ENCODE data around the gene AMER2.

AMER2 gene

DNA sequence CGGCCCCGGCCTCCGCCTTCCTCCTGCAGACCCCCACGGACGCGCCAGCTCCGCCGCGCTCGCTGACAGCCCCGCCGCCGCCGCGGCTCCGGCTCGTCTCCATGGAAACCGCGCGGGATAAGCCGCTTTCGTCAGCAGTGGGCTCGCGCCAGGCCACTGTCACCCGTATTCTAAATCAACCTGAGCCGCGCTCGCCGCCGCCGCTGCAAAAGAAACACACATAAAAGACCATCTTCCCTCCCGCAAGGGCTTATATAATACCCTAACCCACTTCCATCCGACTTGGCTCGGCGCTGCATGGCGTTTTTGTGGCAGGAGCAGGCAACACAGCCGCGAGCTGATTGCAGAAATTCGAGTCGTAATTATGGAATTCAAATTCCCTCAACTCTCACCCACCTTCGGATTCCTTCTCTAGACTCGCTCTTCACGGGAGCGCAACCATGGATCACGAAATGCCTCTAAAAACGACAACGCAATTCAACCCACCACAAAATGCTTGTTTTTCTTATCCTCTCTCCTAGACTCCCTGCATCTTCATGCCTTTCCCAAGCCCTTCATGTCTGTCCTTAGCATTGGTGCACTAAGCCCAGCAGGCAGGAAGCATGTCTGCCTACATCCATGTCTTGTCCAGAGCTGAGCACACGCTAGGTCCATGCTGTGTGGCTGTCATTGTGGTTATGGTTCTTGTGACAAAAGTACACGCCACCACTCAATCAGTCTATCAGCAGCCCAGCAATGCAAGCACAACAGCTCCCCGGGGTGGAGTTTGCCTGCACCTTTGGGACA is at the start of gene AMER2:
AMER2 (minus strand) TSS at position 772 of the 786 bp plus-strand sequence; CDS start at position 103, 669 bp downstream.
- no peak for DNase-seq

GRCh38 chr13:25218019-25218418 is 45.9 kb upstream of the AMER2 start:
- no peak for DNase-seq

DNA sequence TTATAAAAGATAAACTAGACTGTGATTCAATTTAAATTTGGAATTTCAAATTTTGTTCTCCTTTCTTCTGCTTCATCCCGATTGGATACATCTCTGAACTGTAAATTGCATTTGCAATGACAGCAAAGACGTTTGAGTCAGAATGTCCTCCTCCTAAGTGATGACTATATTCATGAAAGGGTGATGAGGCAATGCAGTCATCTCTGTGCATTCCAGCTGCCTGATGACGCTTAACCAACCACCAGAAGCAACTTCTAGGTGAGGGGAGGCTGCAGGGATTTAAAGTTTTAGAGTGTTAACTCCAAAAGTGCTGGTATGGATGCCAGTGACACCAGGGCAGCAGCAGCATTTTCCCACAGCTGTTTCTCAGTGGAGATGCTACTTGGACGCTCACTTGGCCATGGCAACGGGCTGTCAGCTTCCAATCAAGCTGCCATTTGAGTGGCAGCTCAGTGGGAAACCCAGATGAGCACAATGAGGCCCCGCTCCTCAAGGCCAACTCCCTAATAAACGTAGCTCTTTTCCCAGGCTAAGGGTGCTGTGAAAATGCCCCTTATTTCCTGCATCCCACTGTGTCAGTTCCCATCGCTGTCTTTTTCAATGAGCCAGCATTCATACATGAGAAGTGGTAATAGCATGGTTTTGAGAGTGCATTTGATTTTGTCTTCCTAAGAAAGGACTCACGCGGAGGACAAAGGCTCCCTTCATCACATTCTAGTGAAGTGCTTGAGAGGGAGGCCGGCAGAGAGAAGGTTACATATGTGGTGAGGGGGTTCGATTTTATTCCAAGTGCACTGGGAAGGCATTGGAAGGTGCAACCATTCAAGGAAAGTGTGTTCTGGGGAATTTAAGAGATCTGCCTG is 45.2 kb upstream of the AMER2 start:
- DNase-seq: no peak

- DNase-seq: no peak
Measured at GRCh38 chr13:25215253-25215575, 43.1 kb upstream of the AMER2 start.

- no peak for DNase-seq
Measured at GRCh38 chr13:25214491-25215252, 42.6 kb upstream of the AMER2 start.

- no peak for DNase-seq
Measured at GRCh38 chr13:25213715-25214114, 41.6 kb upstream of the AMER2 start.

- no peak for DNase-seq
Measured at GRCh38 chr13:25210842-25211569, 38.9 kb upstream of the AMER2 start.

GRCh38 chr13:25207291-25207810 is 35.3 kb upstream of the AMER2 start:
- no peak for DNase-seq

GRCh38 chr13:25204863-25205262 is 32.8 kb upstream of the AMER2 start:
- DNase-seq: no peak

DNA sequence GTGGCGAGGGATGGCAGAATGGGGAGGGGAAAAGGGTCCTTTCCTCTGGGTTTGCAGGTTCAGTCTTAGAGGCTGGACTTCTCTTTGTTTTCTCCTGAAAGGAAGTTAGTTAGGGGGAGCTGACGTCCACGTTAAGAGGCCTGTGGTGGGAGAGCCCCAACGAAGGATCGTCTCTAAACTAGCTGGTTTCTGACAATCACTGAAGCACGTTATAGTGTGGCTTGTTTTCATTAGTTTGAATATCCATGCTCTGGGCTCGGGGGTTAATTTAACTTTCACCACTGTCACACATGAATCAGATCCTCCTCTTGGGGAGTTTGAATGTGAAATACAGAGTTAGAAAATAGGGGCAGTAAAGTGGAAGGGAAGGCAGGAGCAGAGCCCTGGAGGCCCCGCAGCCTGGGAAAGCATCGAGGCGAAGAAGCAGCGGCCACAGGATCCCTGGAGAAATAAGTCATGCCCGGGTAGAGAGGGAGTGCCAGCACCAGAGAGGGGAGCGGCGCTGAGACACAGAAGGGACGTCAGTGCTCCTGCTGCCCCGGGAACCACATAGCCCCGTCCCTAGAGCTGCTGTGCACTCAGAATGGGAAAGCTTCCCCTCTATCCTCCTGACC is 31.1 kb upstream of the AMER2 start:
- no peak for DNase-seq

GRCh38 chr13:25200783-25201182 is 28.7 kb upstream of the AMER2 start:
- no peak for DNase-seq

- DNase-seq: no peak
Measured at GRCh38 chr13:25198647-25199046, 26.6 kb upstream of the AMER2 start.

DNA sequence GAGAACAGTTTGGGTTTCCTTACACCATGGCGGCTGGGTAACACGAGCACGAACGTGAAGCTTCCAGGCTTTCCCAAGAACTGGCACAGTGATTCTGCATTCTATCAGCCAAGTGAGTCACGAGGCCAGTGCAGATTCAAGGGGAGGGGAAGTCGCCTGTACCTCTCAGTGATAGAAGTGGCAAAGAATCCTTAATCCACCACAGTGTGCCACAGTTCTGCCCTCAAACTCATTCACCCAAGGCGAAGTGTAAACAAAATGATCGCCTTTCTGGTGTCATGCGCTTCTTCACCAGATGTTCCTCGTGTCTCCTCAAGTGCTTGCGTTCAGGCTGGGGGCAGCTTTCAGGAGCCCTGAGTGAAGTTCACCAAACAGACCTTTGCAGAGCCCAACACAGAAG is 24.9 kb upstream of the AMER2 start:
- no peak for DNase-seq

GRCh38 chr13:25192936-25193335 is 20.8 kb upstream of the AMER2 start:
- no peak for DNase-seq

- no peak for DNase-seq
Measured at GRCh38 chr13:25192489-25192888, 20.4 kb upstream of the AMER2 start.

GRCh38 chr13:25192052-25192451 is 20.0 kb upstream of the AMER2 start:
- DNase-seq: no peak

DNA sequence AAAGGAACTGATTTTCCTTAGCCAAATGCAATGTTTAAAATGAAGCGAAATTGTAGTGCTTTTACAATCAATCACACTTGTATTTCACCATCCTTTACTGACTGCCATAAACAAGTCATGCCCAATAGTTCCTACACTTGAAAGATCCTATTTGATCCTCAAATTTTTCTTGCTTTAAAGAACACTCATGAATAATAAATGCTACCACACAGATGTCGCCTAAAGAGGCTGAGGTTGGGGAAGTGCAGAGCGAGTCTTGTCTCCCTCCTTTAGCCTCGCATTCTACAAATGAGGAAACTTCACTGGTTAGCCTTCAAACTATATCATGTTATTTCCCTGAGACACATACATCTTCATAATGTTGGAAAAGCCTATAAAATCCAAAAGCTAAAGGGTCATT is 18.7 kb upstream of the AMER2 start:
- DNase-seq: no peak

- DNase-seq: no peak
Measured at GRCh38 chr13:25190256-25190655, 18.2 kb upstream of the AMER2 start.

- no peak for DNase-seq
Measured at GRCh38 chr13:25187596-25187995, 15.5 kb upstream of the AMER2 start.

GRCh38 chr13:25186187-25186586 is 14.1 kb upstream of the AMER2 start:
- no peak for DNase-seq

DNA sequence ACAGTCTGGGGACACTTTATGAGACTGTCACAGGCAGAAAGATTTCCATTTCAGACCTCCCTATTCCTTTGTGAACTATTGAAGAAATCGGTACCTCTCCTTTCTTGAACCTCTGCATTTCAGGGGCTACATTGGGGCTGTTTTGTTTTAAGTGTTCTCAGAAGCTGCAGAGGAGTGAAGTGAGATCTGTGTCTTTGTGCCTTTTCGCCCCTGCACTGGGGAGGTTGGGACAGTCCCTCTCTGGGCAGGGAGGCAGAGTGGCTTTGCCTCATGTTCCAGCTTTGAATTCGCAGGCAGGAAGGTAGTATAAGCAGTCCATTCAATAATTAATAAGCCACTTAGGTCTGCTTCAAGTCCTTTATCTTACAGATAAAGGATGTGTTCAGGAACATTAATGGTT is 9.5 kb upstream of the AMER2 start:
- no peak for DNase-seq
